Measurements from ENCODE around the gene TNKS2. TPM values are rescaled to one million over a fixed set of nuclear protein-coding genes. Genes with fewer than 3 reads are reported as not detected.
A peak's percentile ranks its signal among the peaks of the same experiment; 100 is the strongest.

Gene TNKS2
- total and polyA plus RNA-seq, 2 of the 13 experiments (the other 11 are each of a cell fraction or from before 2014, with no cell fraction given) = 15.2 to 19.4 TPM

DNA sequence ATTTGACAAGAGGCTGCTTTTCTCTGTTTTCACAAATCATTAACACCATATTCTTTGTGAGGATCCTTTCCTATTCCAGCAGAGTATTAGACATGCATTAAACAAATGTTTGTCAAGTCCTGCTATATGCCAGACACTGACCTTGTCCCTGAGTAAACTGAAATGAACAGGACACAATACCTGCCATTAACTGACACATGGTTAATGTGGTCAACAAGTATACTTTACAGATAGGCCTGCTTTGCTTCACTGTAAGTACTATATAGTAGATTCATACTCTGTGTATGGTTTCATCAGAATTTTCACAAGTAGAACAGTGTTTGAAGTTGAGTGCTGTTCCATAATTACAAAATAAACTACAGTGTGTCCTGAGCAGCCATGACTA is 5.9 kb downstream of the TNKS2 start:
- Histone ChIP-seq H3K79me2 (ENCODE audit: insufficient read depth, low read length) (peaks cover 69% of the 10 kb centered on the region), H3K4me3 (replicated peaks in 1 of 3; ENCODE audit: insufficient read depth in 1 of 3, low read depth in 2 of 3, low read length in 3 of 3) (no peak overlapping the region; a peak in 1 of 6 replicates), H2AFZ (ENCODE audit: low read length) (no peak overlapping the region), H3K4me1 (ENCODE audit: insufficient read depth, low read length) (peaks cover 59% of the 10 kb centered on the region), H3K9me3 (ENCODE audit: low read length) (no peaks in the 10 kb centered on the region), H3K27ac (ENCODE audit: extremely low read length, insufficient read depth, low read length) (peak overlapping the region; percentile 90), H4K20me1 (ENCODE audit: insufficient read depth, low read length) (peaks cover 43% of the 10 kb centered on the region), H3K9ac (ENCODE audit: insufficient read depth, low read depth, low read length) (peak overlapping the region; percentile 58), H3K36me3 (replicated peaks in 1 of 2; ENCODE audit: control insufficient read depth in 1 of 2, insufficient read depth in 2 of 2, low read length in 2 of 2) (peaks cover 0 to 8% of the 10 kb centered on the region in 2 experiments; a peak in 3 of 5 replicates), H3K27me3 (ENCODE audit: control insufficient read depth in 1 of 2, insufficient read depth in 2 of 2, low read length in 2 of 2) (no peaks in the 10 kb centered on the region; a peak in 1 of 5 replicates), H3K4me2 (ENCODE audit: low read depth, low read length) (peak overlapping the region; percentile 52)
- FAIRE-seq = no peak
- peak; percentile 92 for ATAC-seq
- in situ Hi-C loops (cut with HindIII; ENCODE audit: extremely low pct_ligation_motif_present, low pct_unique_long_range_greater_than_20kb) = no loop called here
- ChIA-PET CTCF (ENCODE audit: low intra/inter-chr PET ratio, low total read pairs) (no interaction called here), POLR2A (interaction anchor here (1.9 kb wide), 1 partner anchor 119 kb away, joined by 9 read pairs; the partner anchor contains the start of gene BTAF1)
- intact Hi-C loops (cut with micrococcal nuclease; ENCODE audit: unreplicated experiment) = loop anchor here (2.0 kb wide), 1 partner anchor 45 kb away; no protein-coding TSS in a partner anchor
- BruUV-seq (replicated peaks) = no TSS peak
- peak; percentile 91 for DNase-seq (ENCODE audit: low spot score)
- TF ChIP-seq, protein P1, sequence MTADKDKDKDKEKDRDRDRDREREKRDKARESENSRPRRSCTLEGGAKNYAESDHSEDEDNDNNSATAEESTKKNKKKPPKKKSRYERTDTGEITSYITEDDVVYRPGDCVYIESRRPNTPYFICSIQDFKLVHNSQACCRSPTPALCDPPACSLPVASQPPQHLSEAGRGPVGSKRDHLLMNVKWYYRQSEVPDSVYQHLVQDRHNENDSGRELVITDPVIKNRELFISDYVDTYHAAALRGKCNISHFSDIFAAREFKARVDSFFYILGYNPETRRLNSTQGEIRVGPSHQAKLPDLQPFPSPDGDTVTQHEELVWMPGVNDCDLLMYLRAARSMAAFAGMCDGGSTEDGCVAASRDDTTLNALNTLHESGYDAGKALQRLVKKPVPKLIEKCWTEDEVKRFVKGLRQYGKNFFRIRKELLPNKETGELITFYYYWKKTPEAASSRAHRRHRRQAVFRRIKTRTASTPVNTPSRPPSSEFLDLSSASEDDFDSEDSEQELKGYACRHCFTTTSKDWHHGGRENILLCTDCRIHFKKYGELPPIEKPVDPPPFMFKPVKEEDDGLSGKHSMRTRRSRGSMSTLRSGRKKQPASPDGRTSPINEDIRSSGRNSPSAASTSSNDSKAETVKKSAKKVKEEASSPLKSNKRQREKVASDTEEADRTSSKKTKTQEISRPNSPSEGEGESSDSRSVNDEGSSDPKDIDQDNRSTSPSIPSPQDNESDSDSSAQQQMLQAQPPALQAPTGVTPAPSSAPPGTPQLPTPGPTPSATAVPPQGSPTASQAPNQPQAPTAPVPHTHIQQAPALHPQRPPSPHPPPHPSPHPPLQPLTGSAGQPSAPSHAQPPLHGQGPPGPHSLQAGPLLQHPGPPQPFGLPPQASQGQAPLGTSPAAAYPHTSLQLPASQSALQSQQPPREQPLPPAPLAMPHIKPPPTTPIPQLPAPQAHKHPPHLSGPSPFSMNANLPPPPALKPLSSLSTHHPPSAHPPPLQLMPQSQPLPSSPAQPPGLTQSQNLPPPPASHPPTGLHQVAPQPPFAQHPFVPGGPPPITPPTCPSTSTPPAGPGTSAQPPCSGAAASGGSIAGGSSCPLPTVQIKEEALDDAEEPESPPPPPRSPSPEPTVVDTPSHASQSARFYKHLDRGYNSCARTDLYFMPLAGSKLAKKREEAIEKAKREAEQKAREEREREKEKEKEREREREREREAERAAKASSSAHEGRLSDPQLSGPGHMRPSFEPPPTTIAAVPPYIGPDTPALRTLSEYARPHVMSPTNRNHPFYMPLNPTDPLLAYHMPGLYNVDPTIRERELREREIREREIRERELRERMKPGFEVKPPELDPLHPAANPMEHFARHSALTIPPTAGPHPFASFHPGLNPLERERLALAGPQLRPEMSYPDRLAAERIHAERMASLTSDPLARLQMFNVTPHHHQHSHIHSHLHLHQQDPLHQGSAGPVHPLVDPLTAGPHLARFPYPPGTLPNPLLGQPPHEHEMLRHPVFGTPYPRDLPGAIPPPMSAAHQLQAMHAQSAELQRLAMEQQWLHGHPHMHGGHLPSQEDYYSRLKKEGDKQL (CRISPR knock-in tag; IDR thresholded peaks at IDR 0.05; ENCODE audit: low read depth) = no peak; the same call in 1 of the 2 replicates
- no peak for TF ChIP-seq RBAK (CRISPR knock-in tag; IDR thresholded peaks at IDR 0.05)
- TF ChIP-seq, protein P2, sequence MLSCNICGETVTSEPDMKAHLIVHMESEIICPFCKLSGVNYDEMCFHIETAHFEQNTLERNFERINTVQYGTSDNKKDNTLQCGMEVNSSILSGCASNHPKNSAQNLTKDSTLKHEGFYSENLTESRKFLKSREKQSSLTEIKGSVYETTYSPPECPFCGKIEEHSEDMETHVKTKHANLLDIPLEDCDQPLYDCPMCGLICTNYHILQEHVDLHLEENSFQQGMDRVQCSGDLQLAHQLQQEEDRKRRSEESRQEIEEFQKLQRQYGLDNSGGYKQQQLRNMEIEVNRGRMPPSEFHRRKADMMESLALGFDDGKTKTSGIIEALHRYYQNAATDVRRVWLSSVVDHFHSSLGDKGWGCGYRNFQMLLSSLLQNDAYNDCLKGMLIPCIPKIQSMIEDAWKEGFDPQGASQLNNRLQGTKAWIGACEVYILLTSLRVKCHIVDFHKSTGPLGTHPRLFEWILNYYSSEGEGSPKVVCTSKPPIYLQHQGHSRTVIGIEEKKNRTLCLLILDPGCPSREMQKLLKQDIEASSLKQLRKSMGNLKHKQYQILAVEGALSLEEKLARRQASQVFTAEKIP (CRISPR knock-in tag; IDR thresholded peaks at IDR 0.05; ENCODE audit: borderline replicate concordance) = no peak
- TF ChIP-seq ZNF180 (CRISPR knock-in tag; IDR thresholded peaks at IDR 0.05; ENCODE audit: borderline replicate concordance, low read depth) = no peak
- no peak for TF ChIP-seq SALL2 (CRISPR knock-in tag; IDR thresholded peaks at IDR 0.05)
- TF ChIP-seq ZNF547 (CRISPR knock-in tag; IDR thresholded peaks at IDR 0.05) = no peak
- TF ChIP-seq NBN (conservative IDR thresholded peaks at IDR 0.05) = no peak
- no peak for TF ChIP-seq ZKSCAN1 (IDR thresholded peaks at IDR 0.05; ENCODE audit: low read length)
- TF ChIP-seq SALL1 (CRISPR knock-in tag; IDR thresholded peaks at IDR 0.05) = peak; percentile 52; the same call in 1 of the 2 replicates
- no peak for TF ChIP-seq ZNF44 (CRISPR knock-in tag; IDR thresholded peaks at IDR 0.05)
- TF ChIP-seq, protein P3, sequence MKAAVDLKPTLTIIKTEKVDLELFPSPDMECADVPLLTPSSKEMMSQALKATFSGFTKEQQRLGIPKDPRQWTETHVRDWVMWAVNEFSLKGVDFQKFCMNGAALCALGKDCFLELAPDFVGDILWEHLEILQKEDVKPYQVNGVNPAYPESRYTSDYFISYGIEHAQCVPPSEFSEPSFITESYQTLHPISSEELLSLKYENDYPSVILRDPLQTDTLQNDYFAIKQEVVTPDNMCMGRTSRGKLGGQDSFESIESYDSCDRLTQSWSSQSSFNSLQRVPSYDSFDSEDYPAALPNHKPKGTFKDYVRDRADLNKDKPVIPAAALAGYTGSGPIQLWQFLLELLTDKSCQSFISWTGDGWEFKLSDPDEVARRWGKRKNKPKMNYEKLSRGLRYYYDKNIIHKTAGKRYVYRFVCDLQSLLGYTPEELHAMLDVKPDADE (CRISPR knock-in tag; IDR thresholded peaks at IDR 0.05) = no peak
- TF ChIP-seq ZNF274 (CRISPR knock-in tag; IDR thresholded peaks at IDR 0.05) = no peak
- TF ChIP-seq ZNF333 (CRISPR knock-in tag; IDR thresholded peaks at IDR 0.05; ENCODE audit: borderline replicate concordance) = no peak
- TF ChIP-seq, protein P4, sequence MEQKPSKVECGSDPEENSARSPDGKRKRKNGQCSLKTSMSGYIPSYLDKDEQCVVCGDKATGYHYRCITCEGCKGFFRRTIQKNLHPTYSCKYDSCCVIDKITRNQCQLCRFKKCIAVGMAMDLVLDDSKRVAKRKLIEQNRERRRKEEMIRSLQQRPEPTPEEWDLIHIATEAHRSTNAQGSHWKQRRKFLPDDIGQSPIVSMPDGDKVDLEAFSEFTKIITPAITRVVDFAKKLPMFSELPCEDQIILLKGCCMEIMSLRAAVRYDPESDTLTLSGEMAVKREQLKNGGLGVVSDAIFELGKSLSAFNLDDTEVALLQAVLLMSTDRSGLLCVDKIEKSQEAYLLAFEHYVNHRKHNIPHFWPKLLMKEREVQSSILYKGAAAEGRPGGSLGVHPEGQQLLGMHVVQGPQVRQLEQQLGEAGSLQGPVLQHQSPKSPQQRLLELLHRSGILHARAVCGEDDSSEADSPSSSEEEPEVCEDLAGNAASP (CRISPR knock-in tag; IDR thresholded peaks at IDR 0.05; ENCODE audit: borderline replicate concordance) = peak; percentile 91; the same call in 1 of the 2 replicates
- TF ChIP-seq ZNF230 (CRISPR knock-in tag; IDR thresholded peaks at IDR 0.05) = no peak
- TF ChIP-seq NFE2L1 (CRISPR knock-in tag; IDR thresholded peaks at IDR 0.05; ENCODE audit: borderline replicate concordance) = no peak
